H1 (cell line): ENCODE measurements around the gene COL5A3. TPM values are rescaled to one million over a fixed set of nuclear protein-coding genes. Genes with fewer than 3 reads are reported as not detected.
"Not testable (repeated sequence)": the region's sequence is repeated elsewhere in the genome, so short reads cannot be mapped to it uniquely, and the experiment has no call there.

Experiments used
- CTCF ChIA-PET: fragments of 300-600 bp; sonication (Branson Sonifier 250); formaldehyde crosslinking; loops from one replicate; lab custom pipeline; 2021; ENCODE audit not compliant: partially characterized antibody; lab: Charles Lee
- POLR2A ChIA-PET: fragments of 300-600 bp; sonication (Branson Sonifier 250); formaldehyde crosslinking; loops from one replicate; lab custom pipeline; 2021; ENCODE audit warnings: inconsistent platforms; ENCODE audit not compliant: partially characterized antibody; lab: Charles Lee
- DNase-seq, 2 experiments: peaks; one replicate each; pipeline versions ENCODE4 v3.0.0 to v3.0.0-alpha.2; 2010 to 2022; ENCODE audit warnings: low spot score in 2 of 2, low read depth in 1 of 2, mixed read lengths in 1 of 2
- FAIRE-seq: peaks from 2 replicates; lab custom pipeline; 2011; peaks lifted over from hg19 to GRCh38; lab: Jason Lieb, UNC
- H2AFZ ChIP-seq: 2 replicates; pipeline ENCODE4 v1.8.1; 2012; ENCODE audit warnings: low read length, inconsistent platforms
- H2AK5ac ChIP-seq: 2 replicates; pipeline ENCODE4 v1.6.1; 2013; ENCODE audit warnings: low read depth, low read length
- H2BK120ac ChIP-seq: replicated peaks from 2 replicates; pipeline ENCODE3; 2013; ENCODE audit warnings: low read depth, low read length, inconsistent platforms
- H2BK12ac ChIP-seq: 2 replicates; pipeline ENCODE4 v1.6.1; 2013; ENCODE audit warnings: low read depth, low read length
- H2BK15ac ChIP-seq: 2 replicates; pipeline ENCODE4 v1.6.1; 2013; ENCODE audit warnings: low read length
- H2BK20ac ChIP-seq: 2 replicates; pipeline ENCODE4 v1.6.1; 2013; ENCODE audit warnings: low read length
- H2BK5ac ChIP-seq: 2 replicates; pipeline ENCODE4 v1.6.1; 2013; ENCODE audit warnings: low read depth, low read length
- H3K14ac ChIP-seq: 2 replicates; pipeline ENCODE4 v1.6.1; 2013; ENCODE audit warnings: inconsistent platforms; ENCODE audit not compliant: insufficient read length
- H3K18ac ChIP-seq: 2 replicates; pipeline ENCODE4 v1.6.1; 2013; ENCODE audit warnings: low read length; ENCODE audit errors: extremely low read depth
- H3K23ac ChIP-seq: 2 replicates; pipeline ENCODE4 v1.6.1; 2013; ENCODE audit warnings: inconsistent platforms; ENCODE audit not compliant: insufficient read length
- H3K23me2 ChIP-seq: 2 replicates; pipeline ENCODE4 v1.6.1; 2013; ENCODE audit warnings: low read depth, low read length
- H3K27ac ChIP-seq: 2 replicates; pipeline ENCODE4 v1.6.1; 2011; ENCODE audit warnings: low read depth, low read length, inconsistent platforms
- H3K27me3 ChIP-seq, 4 experiments: replicated peaks in 1 of 4; 1 replicate in 1 of 4; 2 replicates in 3 of 4; pipeline versions ENCODE4 v1.6.1 to v1.8.1; 2011 to 2013; ENCODE audit warnings: low read length in 3 of 4, mild to moderate bottlenecking in 3 of 4, inconsistent platforms in 2 of 4, mixed read lengths in 2 of 4, moderate library complexity in 1 of 4; ENCODE audit not compliant: control insufficient read depth in 3 of 4, insufficient read depth in 3 of 4; ENCODE audit errors: extremely low read depth in 1 of 4
- H3K36me3 ChIP-seq, 4 experiments: 2 replicates each; pipeline versions ENCODE4 v1.6.1 to v1.8.1; 2011 to 2013; ENCODE audit warnings: mild to moderate bottlenecking in 4 of 4, low read length in 3 of 4, moderate library complexity in 2 of 4, control low read depth in 1 of 4, inconsistent platforms in 1 of 4; ENCODE audit not compliant: insufficient read depth in 4 of 4, control insufficient read depth in 2 of 4
- H3K4ac ChIP-seq: replicated peaks from 2 replicates; pipeline ENCODE3; 2013; ENCODE audit warnings: low read length, low read depth, mixed read lengths, inconsistent platforms; ENCODE audit not compliant: insufficient read length
- H3K4me1 ChIP-seq, 4 experiments: replicated peaks in 1 of 4; 1 replicate in 1 of 4; 2 replicates in 3 of 4; pipeline versions ENCODE4 v1.6.1 to v1.8.1; 2011 to 2013; ENCODE audit warnings: low read length in 3 of 4, inconsistent platforms in 2 of 4, mixed read lengths in 1 of 4; ENCODE audit not compliant: insufficient read depth in 4 of 4, control insufficient read depth in 3 of 4
- H3K4me2 ChIP-seq, 2 experiments: 2 replicates each; pipeline versions ENCODE4 v1.6.1 to v1.8.1; 2011 to 2013; ENCODE audit warnings: low read depth in 2 of 2, low read length in 2 of 2, control low read depth in 1 of 2, inconsistent platforms in 1 of 2, mild to moderate bottlenecking in 1 of 2; ENCODE audit not compliant: insufficient read depth in 1 of 2
- H3K4me3 ChIP-seq, 4 experiments: fragments of 200-600, 300-600 bp in 1 of 4; sonication (generic), shearing (Covaris generic), sonication (Bioruptor Twin) in 1 of 4; 2 replicates each; pipeline versions ENCODE4 v1.5.1 to v1.8.1; 2011 to 2016; ENCODE audit warnings: low read length in 4 of 4, low read depth in 3 of 4, control low read depth in 2 of 4, inconsistent platforms in 2 of 4, mild to moderate bottlenecking in 2 of 4, mixed read lengths in 1 of 4, moderate library complexity in 1 of 4; ENCODE audit not compliant: insufficient read depth in 2 of 4; ENCODE audit errors: extremely low read depth in 1 of 4
- H3K56ac ChIP-seq: replicated peaks from 2 replicates; pipeline ENCODE3; 2013; ENCODE audit warnings: low read depth, mild to moderate bottlenecking, mixed read lengths, low read length, inconsistent platforms; ENCODE audit not compliant: insufficient read length
- H3K79me1 ChIP-seq: 2 replicates; pipeline ENCODE4 v1.6.1; 2013; ENCODE audit warnings: low read depth, low read length, control low read depth
- H3K79me2 ChIP-seq, 2 experiments: 2 replicates each; pipeline versions ENCODE4 v1.6.1 to v1.8.1; 2012 to 2013; ENCODE audit warnings: low read length in 2 of 2, mild to moderate bottlenecking in 2 of 2, inconsistent platforms in 1 of 2; ENCODE audit not compliant: insufficient read depth in 2 of 2, control insufficient read depth in 1 of 2
- H3K9ac ChIP-seq, 4 experiments: replicated peaks in 1 of 4; 1 replicate in 1 of 4; 2 replicates in 3 of 4; pipeline versions ENCODE4 v1.6.1 to v1.8.1; 2011 to 2013; ENCODE audit warnings: low read depth in 3 of 4, low read length in 3 of 4, control low read depth in 2 of 4, mild to moderate bottlenecking in 2 of 4, moderate library complexity in 2 of 4, inconsistent platforms in 1 of 4; ENCODE audit errors: extremely low read depth in 1 of 4
- H3K9me3 ChIP-seq, 2 experiments: 2 replicates each; pipeline versions ENCODE4 v1.6.1 to v1.8.1; 2012 to 2013; ENCODE audit warnings: mild to moderate bottlenecking in 2 of 2, moderate library complexity in 2 of 2, control low read depth in 1 of 2, inconsistent platforms in 1 of 2, low read depth in 1 of 2, low read length in 1 of 2, mixed read lengths in 1 of 2; ENCODE audit not compliant: insufficient read depth in 2 of 2
- H4K20me1 ChIP-seq, 2 experiments: replicated peaks in 1 of 2; 2 replicates each; pipeline versions ENCODE3 to v1.8.1; 2011 to 2013; ENCODE audit warnings: inconsistent platforms in 2 of 2, low read length in 2 of 2, mild to moderate bottlenecking in 1 of 2; ENCODE audit not compliant: insufficient read depth in 2 of 2, control insufficient read depth in 1 of 2
- H4K5ac ChIP-seq: 2 replicates; pipeline ENCODE4 v1.6.1; 2013; ENCODE audit warnings: low read length, low read depth, mixed read lengths, inconsistent platforms; ENCODE audit not compliant: insufficient read length
- H4K8ac ChIP-seq: 2 replicates; pipeline ENCODE4 v1.8.0; 2013; ENCODE audit warnings: mild to moderate bottlenecking, moderate library complexity, low read length, inconsistent platforms; ENCODE audit not compliant: insufficient read depth; ENCODE audit errors: extremely low read depth
- H4K91ac ChIP-seq: replicated peaks from 2 replicates; pipeline ENCODE3; 2013; ENCODE audit warnings: low read length, mixed read lengths, inconsistent platforms; ENCODE audit not compliant: insufficient read length
- ASH2L ChIP-seq: fragments of 200-600, 300-600 bp; sonication (generic); IDR thresholded peaks from one replicate; pipeline ENCODE4 v1.7.1; 2017; ENCODE audit warnings: low read length
- POLR2AphosphoS5 ChIP-seq: IDR thresholded peaks from 2 replicates; pipeline ENCODE4 v1.6.1; 2011; ENCODE audit warnings: low read depth, low read length
- SP4 ChIP-seq: IDR thresholded peaks from 2 replicates; pipeline ENCODE4 v1.6.1; 2012; ENCODE audit warnings: low read length, inconsistent platforms
- WGBS, 2 experiments: shearing (Covaris generic) in 1 of 2; methylation state at CpG; one replicate each; pipeline versions ENCODE4 v1.1.6 to v1.1.7; 2013 to 2015; ENCODE audit warnings: low lambda C conversion rate in 2 of 2, mixed read lengths in 2 of 2, inconsistent platforms in 1 of 2, low coverage in 1 of 2, missing lambda C conversion rate in 1 of 2; ENCODE audit not compliant: insufficient replicate concordance in 2 of 2, insufficient coverage in 1 of 2, insufficient read length in 1 of 2; ENCODE audit errors: extremely low coverage in 1 of 2, missing lambda C conversion rate in 1 of 2; 5-methylcytosine and 5-hydroxymethylcytosine counted together
- polyA plus RNA-seq, 7 experiments: library from polyadenylated mRNA; depleted of rRNA in 3 of 7; stranded (reverse) in 5 of 7; unstranded in 2 of 7; fragments of >200 nt in 5 of 7; fragments of 200-250 nt in 2 of 7; gene quantifications; 1 replicate in 5 of 7; 2 replicates in 1 of 7; 4 replicates in 1 of 7; pipeline versions ENCODE4 v1.2.1 to v1.2.3, GENCODE V29; 2011 to 2013; ENCODE audit warnings: missing spikeins in 2 of 7, mixed read lengths in 2 of 7
- total RNA-seq: library from RNA; stranded (reverse); fragmentation: NEBNext Ultra II Directional; extraction: Animal tissue kit (Norgen Biotek cat#: 25700); gene quantifications from 2 replicates; pipeline ENCODE4 v1.2.1, GENCODE V29; 2021

COL5A3 gene
- total and polyA plus RNA-seq, 2 of the 8 experiments (the other 6 are each of a cell fraction or from before 2014, with no cell fraction given), result 0.67 to 0.74 TPM

DNA sequence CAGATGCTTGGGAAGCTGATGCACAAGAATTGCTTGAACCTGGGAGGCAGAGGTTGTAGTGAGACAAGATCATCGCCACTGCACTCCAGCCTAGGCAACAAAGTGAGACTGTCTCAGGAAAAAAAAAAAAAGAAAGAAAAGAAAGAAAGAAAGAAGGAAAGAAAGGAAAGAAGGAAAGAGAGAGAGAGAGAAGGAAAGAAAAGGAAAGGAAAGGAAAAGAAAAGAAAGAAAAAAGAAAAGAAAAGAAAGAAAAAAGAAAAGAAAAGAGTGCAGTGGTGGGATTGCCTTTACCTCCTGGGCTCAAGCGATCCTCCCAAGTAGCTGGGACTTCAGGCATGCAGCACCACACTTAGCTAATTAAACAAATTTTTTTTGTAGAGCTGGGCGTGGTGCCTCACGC lies 86.9 kb downstream of the COL5A3 start (continued):
- no peak for TF ChIP-seq POLR2AphosphoS5
- TF ChIP-seq ASH2L, result no peak
- no peak for TF ChIP-seq SP4

DNA sequence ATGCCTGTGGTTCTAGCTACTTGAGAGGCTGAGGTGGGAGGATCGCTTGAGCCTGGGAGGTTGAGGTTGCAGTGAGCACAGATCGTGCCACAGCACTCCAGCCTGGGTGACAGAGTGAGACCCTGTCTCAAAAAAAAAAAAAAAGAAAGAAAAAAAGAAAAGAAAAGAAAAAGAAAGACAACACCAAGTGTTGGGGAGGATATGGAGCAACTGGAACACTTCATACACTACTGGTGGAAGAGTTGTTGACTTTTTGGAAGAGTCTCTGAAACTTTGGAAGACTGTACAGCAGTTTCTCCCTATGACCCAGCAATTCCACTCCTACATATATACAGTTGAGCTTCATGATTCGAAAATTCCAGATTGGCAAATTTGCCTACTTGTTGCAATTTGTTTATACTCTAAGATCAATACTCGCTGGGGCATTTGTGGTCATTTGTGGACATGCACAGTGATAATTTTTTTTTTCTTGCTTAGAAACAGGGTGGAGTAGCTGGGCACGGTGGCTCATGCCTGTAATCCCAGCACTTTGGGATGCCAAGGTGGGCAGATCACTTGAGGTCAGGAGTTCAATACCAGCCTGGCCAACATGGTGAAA lies 87.4 kb downstream of the COL5A3 start:
- H4K5ac ChIP-seq, H3K23ac ChIP-seq, H3K18ac ChIP-seq, H3K36me3 ChIP-seq, H3K9ac ChIP-seq, H2BK5ac ChIP-seq, H3K4me1 ChIP-seq, H3K4me2 ChIP-seq, H2BK15ac ChIP-seq, H3K9me3 ChIP-seq, H2BK12ac ChIP-seq, H3K23me2 ChIP-seq, H2AK5ac ChIP-seq, DNase-seq, H3K14ac ChIP-seq, H3K27me3 ChIP-seq, H4K8ac ChIP-seq, H2BK20ac ChIP-seq, H3K4ac ChIP-seq, H2AFZ ChIP-seq, H3K27ac ChIP-seq, H3K56ac ChIP-seq, H3K4me3 ChIP-seq, H4K91ac ChIP-seq, H2BK120ac ChIP-seq, FAIRE-seq: not testable (repeated sequence)
- WGBS, 2 experiments, result 88% methylated on average over 4 of the region's 5 CpGs; no CpG with 5 or more reads in 1 of the 2 experiments
- peaks cover 0 to 26% of the 10 kb centered on the region in 2 experiments; a peak in 1 of 4 replicates for H3K79me2 ChIP-seq
- peaks cover 11% of the 10 kb centered on the region for H3K79me1 ChIP-seq
- H4K20me1 ChIP-seq, result peaks cover 0 to 12% of the 10 kb centered on the region in 2 experiments
- CTCF ChIA-PET, result interaction anchor here (1.2 to 3.7 kb wide), 2 partner anchors 7 to 190 kb away, joined by 3 to 24 read pairs; no protein-coding TSS in a partner anchor
- POLR2A ChIA-PET, result interaction anchor here (1.4 kb wide), 2 partner anchors 10 to 80 kb away, joined by 3 to 4 read pairs; no protein-coding TSS in a partner anchor
